ENCODE results near the gene NADSYN1.

NADSYN1 gene

DNA sequence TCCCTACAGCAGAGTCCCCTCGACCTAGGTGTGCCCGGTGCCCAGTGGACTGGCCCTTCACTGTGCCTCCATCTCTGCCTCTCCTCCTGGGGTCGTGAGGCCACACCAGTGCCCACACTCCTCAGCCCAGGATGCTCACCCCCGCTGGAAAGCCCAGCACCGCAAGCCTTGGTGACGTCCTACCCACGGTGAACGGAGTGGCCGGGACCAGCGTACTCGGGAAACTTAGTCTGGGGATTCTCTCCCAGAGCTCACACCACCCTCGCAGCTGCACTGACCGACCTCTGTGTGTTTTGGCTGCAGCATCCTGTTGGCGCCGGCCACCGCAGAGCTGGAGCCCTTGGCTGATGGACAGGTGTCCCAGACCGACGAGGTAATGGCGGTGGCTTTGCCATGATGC lies 38.5 kb downstream of the NADSYN1 start:
- DNase-seq (ENCODE audit: low read depth), result no peak

- DNase-seq (ENCODE audit: low read depth), result no peak
Observed at GRCh38 chr11:71491940-71492339, 38.9 kb downstream of the NADSYN1 start.

- no peak for DNase-seq (ENCODE audit: low read depth)
Observed at GRCh38 chr11:71495286-71496230, 42.6 kb downstream of the NADSYN1 start.

GRCh38 chr11:71496421-71496820 lies 43.4 kb downstream of the NADSYN1 start:
- no peak for DNase-seq (ENCODE audit: low read depth)

DNA sequence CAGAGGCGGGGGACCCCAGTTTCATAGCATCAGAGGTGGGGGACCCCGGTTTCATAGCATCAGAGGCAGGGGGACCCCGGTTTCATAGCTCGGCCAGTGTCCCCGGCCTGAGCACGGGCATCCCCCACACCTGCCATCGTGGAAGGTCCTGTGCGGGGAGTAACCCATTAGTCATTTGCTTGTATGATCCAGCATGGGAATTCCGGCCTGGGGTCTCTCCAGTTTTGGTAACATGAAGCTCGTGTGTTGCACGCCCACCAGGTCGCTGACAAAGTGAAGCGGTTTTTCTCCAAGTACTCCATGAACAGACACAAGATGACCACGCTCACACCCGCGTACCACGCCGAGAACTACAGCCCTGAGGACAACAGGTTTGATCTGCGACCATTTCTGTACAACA lies 45.1 kb downstream of the NADSYN1 start:
- no peak for DNase-seq (ENCODE audit: low read depth)

DNA sequence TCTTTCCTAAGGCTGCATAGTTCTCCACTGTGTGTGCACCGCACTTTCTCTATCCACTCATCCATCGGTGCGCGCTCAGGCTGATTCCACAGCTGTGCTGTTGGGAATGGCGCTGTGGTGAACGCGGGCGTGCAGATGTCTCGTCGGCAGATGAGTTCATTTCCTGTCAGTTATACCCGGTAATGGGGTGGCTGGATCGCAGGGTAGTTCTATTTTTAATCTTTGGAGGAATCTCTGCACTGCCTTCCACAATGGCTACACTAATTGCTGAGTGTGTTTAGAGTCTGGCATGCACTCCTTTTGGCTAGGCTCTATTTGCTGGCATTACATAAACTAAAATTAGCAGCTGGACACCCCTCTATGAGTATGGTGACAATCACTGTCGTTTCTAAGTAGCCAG lies 46.1 kb downstream of the NADSYN1 start:
- DNase-seq (ENCODE audit: low read depth), result no peak

GRCh38 chr11:71499546-71499945 lies 46.5 kb downstream of the NADSYN1 start:
- DNase-seq (ENCODE audit: low read depth), result no peak

DNA sequence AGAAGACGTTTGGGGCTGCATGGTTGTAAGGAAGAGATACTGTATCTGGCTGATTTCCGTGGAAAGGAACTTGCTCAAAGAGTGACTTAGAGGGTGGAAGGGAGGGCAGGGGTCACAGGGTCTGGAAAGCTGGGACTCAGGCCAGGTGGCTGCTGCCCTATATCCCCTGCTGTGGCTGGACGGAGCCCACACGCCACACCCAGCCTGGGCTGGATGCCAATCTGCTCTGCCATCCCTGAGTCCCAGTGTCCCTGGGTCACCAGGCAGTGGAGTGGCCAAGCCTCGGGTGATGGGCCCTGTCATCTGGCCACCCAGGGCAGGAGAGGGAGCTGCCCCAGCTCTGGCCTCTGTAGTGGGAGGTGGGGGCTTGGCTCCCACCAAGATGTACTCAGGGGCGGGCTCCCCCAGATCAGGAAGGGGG lies 47.6 kb downstream of the NADSYN1 start:
- DNase-seq (ENCODE audit: low read depth), result no peak

DNA sequence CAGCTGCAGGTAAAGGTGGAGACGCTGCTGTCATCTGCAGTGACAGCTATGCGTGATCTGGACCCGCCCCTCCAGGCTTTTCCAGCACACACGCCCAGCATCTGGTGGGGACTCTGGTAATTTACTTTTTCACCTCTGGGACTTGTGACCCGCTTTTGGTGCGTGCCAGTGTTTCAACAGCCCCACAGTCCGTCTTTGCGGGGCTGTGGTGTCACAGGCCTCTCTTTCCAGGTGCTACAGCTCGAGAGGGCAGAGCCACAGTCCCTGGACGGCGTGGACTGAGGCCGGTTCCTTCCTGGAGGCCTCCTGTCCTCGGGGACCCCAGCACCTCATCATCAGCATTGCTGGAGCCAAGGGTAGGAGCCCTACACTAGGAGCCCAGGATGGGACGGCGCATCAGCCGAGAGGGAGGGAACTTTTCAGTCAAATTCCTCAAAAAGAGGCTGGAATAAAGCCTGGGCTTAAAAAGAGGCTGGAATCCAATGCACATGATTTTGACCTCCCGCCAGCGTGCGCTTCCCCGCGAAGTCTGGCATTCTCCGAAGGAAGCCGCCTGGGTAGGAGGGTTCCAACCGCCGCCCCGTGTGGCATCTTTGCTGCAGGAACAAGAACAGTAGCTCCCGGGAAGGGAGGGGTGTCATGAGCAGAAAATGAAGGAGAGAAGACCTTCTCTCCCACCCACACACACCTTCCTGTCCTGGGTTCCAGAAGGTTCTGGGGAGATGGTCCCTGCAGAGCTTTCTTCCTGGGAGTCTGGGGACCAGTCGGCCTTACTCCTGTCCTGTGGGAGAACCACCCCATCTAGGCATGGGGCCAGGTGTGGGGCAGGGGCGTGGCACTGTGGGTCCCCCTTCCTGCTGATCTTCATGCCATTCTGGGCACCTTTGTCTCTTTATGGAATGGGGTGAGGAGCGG lies 48.3 kb downstream of the NADSYN1 start:
- no peak for DNase-seq (ENCODE audit: low read depth)

- DNase-seq (ENCODE audit: low read depth), result no peak
Observed at GRCh38 chr11:71502026-71502425, 49.0 kb downstream of the NADSYN1 start.

GRCh38 chr11:71502871-71503435 lies 50.0 kb downstream of the NADSYN1 start:
- no peak for DNase-seq (ENCODE audit: low read depth)

DNA sequence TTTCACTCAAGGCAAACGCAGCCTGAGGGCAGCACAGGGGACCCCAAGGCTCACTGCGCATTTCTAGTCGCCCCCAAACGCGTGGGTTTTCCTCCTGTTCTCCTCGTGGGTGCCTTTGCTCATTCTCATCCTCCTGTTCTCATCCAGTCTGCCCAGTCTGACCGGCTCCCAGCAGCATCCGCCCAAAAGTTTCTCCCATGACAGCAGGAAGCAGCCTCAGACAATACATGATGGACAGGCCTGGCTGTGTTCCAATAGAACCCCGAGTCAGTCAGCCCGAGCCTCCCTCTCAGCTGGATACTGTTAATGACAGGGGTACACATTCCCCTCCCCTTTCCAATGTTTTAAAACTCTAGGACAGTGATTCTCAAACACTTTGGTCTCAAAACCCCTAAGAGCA lies 51.5 kb downstream of the NADSYN1 start:
- no peak for DNase-seq (ENCODE audit: low read depth)

- DNase-seq (ENCODE audit: low read depth), result no peak
Observed at GRCh38 chr11:71505001-71505400, 52.0 kb downstream of the NADSYN1 start.

DNA sequence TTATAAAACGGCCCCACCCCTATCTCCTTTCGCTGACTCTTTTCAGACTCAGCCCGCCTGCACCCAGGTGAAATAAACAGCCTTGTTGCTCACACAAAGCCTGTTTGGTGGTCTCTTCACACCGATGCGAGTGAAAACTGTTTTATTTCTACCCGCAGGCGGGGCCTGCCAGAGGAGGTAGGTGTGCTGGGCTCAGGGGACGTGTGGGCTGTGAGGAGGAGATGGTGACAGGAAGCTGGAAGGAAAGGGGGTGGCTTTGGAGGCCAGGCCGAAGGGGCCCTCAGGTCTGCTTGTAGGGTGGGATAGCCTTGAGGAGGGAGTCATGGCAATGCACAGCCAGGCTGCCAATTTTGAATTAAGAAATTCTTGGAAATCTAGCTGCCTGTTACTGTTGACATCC lies 52.8 kb downstream of the NADSYN1 start:
- DNase-seq (ENCODE audit: low read depth), result no peak

DNA sequence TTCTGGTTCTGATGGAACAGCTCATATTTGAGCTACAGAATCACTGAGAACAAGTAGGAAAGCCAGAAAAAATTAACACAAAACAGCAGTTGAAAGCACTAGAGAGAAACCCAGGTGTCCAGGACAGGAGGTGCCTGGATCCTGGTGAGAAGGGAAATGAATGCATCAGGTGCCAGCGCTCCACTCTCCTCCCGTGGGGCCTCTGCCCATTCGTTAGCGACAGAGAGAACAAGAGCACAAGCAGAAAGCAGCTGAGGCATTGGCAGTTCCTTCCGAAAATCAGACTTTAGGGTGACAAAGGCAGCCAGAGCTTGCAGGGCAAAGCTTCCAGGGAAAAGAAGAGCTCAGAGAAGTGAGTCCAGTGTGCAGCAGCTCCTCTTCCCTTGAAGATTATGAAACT lies 54.1 kb downstream of the NADSYN1 start:
- no peak for DNase-seq (ENCODE audit: low read depth)

DNA sequence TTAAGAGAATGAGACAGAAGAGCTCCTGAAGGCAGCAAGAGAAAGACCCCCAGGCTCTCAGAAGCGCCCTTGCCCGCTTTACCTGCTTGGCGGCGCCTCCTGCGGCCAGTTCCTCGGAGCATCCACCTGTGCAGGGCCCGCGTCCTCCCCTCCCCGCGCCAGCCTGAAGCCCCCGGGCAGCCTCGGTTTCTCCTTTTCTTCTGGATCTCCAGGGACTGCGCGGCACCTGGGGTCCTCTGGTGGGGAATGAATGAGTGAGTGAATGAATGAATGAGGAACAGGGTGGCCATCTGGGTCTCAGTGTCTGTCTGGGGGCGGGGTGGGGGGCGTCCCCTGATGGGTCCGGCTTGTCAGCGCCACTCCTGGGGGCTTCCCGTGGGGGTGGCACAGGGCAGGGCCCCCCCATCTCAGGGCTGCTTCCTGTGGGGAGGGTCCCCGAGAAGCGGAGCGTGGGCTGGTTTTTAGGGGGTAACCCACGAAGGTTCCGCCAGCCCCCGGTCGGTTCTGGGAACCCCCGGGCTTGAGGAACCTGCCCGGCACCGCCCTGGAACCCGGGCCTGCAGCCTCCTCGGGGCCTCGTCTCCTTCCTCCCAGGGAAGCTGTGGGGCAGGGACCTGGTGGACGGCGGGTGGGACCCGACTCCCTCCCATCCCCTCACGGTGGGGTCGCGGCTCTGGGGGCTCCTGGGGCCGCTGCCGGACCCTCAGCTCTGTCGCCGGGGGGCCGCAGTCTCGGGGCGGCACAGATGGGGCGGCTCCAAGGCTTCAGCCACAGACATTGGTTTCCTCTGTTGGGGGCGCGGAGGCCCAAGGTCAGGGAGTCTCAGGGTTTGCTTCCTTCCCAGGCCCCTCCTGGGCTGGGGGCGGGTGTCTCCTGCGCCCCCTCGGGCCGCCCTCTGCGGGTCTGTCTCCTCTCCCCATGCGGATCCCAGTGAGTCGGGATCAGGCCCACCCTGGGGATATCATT lies 65.8 kb downstream of the NADSYN1 start:
- DNase-seq (ENCODE audit: low read depth), result no peak

GRCh38 chr11:71519546-71519945 lies 66.5 kb downstream of the NADSYN1 start:
- no peak for DNase-seq (ENCODE audit: low read depth)

GRCh38 chr11:71525188-71525937 lies 72.4 kb downstream of the NADSYN1 start:
- no peak for DNase-seq (ENCODE audit: low read depth)

- no peak for DNase-seq (ENCODE audit: low read depth)
Observed at GRCh38 chr11:71525938-71526495, 73.0 kb downstream of the NADSYN1 start.

All from iris pigment epithelial cell (primary cell).